OCI-LY1 (cell line): ENCODE measurements around the gene SAMD13.

ENCODE experiments used
- CTCF ChIP-seq: fragments of 200-600 bp; sonication (generic), shearing (Covaris generic); IDR thresholded peaks from 2 replicates; pipeline ENCODE4 v1.5.1; 2017; ENCODE audit warnings: mild to moderate bottlenecking, antibody characterized with exemption, low read length, moderate library complexity, mixed read lengths
- EZH2 ChIP-seq: fragments of 200-600 bp; sonication (generic), shearing (Covaris generic); IDR thresholded peaks from 2 replicates; pipeline ENCODE4 v1.8.0; 2017; ENCODE audit warnings: borderline replicate concordance, mixed run types, mild to moderate bottlenecking, antibody characterized with exemption, low read length, moderate library complexity, mixed read lengths

- no peak for TF ChIP-seq CTCF
- TF ChIP-seq EZH2, result no peak
Measured at GRCh38 chr1:84398175-84399155, 97.0 kb downstream of the SAMD13 start, which contains the start of gene DNASE2B.
